Lung (tissue), 12 donors: ENCODE measurements around the gene EEF1E1. TPM values are rescaled to one million over a fixed set of nuclear protein-coding genes. Genes with fewer than 3 reads are reported as not detected.

Experiments
- ATAC-seq: fragments of 200-7000 bp; cut with Tn5 transposase; one replicate; pipeline ENCODE4 v1.9.1; 2020; ENCODE audit warnings: moderate number of reproducible peaks; ENCODE audit not compliant: insufficient read depth, low FRiP score
- DNase-seq, 3 donors: peaks; one replicate each; pipeline ENCODE4 v3.0.0-alpha.2; 2013 to 2017
- H3K27ac ChIP-seq, 2 donors: one replicate each; pipeline ENCODE4 v1.5.1; 2013; ENCODE audit warnings: mild to moderate bottlenecking in 2 of 2, moderate library complexity in 2 of 2, control low read depth in 1 of 2, inconsistent platforms in 1 of 2, low read depth in 1 of 2, low read length in 1 of 2
- H3K27me3 ChIP-seq, 3 donors: one replicate each; pipeline ENCODE4 v1.5.1; 2013; ENCODE audit warnings: low read length in 2 of 3; ENCODE audit not compliant: control insufficient read depth in 3 of 3, insufficient read depth in 3 of 3
- H3K36me3 ChIP-seq, 4 donors: one replicate each; pipeline ENCODE4 v1.5.1; 2013; ENCODE audit warnings: low read length in 4 of 4, mild to moderate bottlenecking in 1 of 4, moderate library complexity in 1 of 4; ENCODE audit not compliant: control insufficient read depth in 4 of 4, insufficient read depth in 4 of 4
- H3K4me1 ChIP-seq, 5 donors: one replicate each; pipeline ENCODE4 v1.5.1; 2013; ENCODE audit warnings: low read length in 5 of 5, mild to moderate bottlenecking in 2 of 5, moderate library complexity in 1 of 5; ENCODE audit not compliant: control insufficient read depth in 5 of 5, insufficient read depth in 5 of 5
- H3K4me3 ChIP-seq: one replicate; pipeline ENCODE4 v1.5.1; 2013; ENCODE audit warnings: mild to moderate bottlenecking, control low read depth, moderate library complexity
- H3K9ac ChIP-seq, 2 donors: one replicate each; pipeline ENCODE4 v1.5.1; 2013; ENCODE audit warnings: low read length in 2 of 2, control low read depth in 1 of 2; ENCODE audit not compliant: insufficient read depth in 1 of 2
- H3K9me3 ChIP-seq, 4 donors: one replicate each; pipeline ENCODE4 v1.5.1; 2013; ENCODE audit warnings: low read length in 3 of 4, mild to moderate bottlenecking in 1 of 4, moderate library complexity in 1 of 4; ENCODE audit not compliant: control insufficient read depth in 4 of 4, insufficient read depth in 3 of 4
- WGBS, 2 donors: extraction: QIAGEN DNeasy Blood & Tissue Kit; methylation state at CpG; one replicate each; pipeline ENCODE4 v1.1.7; 2013; 5-methylcytosine and 5-hydroxymethylcytosine counted together
- polyA plus RNA-seq, 2 donors: library from polyadenylated mRNA; stranded (reverse); fragments of 200-250 nt; gene quantifications; one replicate each; pipeline ENCODE4 v1.2.1, GENCODE V29; 2013
- total RNA-seq, 2 donors: library from RNA; depleted of rRNA in 1 of 2; stranded (reverse); fragments of >200 nt in 1 of 2; gene quantifications; one replicate each; pipeline ENCODE4 v1.2.1, GENCODE V29; 2014 to 2021
- TF ChIP-seq, protein P1 (sequence below): IDR thresholded peaks from 2 replicates; pipeline ENCODE4 v1.5.1; 2012; ENCODE audit warnings: mild to moderate bottlenecking; ENCODE audit errors: control extremely low read depth, extremely low read depth
- donor health status: control.
- donor health status: control.
- donor health status: Bipolar disorder and iron deficiency.
- donor health status: healthy.
- donor health status: DM: yes; HTN: yes; CAD: no.

EEF1E1 gene
- total and polyA plus RNA-seq, 4 donors, result 15.2 to 39.2 (median 28.0) TPM

DNA sequence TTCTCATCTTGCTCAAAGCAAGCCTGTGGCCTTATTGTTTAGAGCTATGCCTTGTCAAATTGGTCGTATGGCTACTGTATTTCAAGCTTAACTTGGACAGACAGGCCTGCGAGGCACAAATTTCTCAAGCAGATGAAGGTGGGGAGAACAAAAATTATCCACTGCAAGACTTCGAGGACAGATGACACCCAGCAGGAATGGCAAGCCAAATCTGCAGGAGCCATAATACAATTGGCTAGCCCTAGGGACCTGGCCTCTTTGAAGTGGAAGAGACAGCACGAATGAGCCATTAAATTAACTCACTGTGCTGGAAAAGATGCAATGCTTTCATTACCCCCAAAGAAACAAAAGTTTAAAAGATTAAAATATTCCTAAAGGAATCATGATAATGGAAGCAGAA lies 33.2 kb downstream of the EEF1E1 start:
- ATAC-seq (no peak), DNase-seq (no peak)
- Histone ChIP-seq H3K9me3 (no peaks in the 10 kb centered on the region), H3K4me1 (peaks cover 0 to 5% (median 0%) of the 10 kb centered on the region in 5 donors), H3K9ac (no peak overlapping the region), H3K36me3 (peaks cover 0 to under 1% (median 0%) of the 10 kb centered on the region in 4 donors), H3K4me3 (no peak overlapping the region), H3K27ac (no peak overlapping the region), H3K27me3 (peaks cover 0 to 3% (median 0%) of the 10 kb centered on the region in 3 donors)
- TF ChIP-seq, protein P1, sequence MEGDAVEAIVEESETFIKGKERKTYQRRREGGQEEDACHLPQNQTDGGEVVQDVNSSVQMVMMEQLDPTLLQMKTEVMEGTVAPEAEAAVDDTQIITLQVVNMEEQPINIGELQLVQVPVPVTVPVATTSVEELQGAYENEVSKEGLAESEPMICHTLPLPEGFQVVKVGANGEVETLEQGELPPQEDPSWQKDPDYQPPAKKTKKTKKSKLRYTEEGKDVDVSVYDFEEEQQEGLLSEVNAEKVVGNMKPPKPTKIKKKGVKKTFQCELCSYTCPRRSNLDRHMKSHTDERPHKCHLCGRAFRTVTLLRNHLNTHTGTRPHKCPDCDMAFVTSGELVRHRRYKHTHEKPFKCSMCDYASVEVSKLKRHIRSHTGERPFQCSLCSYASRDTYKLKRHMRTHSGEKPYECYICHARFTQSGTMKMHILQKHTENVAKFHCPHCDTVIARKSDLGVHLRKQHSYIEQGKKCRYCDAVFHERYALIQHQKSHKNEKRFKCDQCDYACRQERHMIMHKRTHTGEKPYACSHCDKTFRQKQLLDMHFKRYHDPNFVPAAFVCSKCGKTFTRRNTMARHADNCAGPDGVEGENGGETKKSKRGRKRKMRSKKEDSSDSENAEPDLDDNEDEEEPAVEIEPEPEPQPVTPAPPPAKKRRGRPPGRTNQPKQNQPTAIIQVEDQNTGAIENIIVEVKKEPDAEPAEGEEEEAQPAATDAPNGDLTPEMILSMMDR, result no peak
- WGBS, 2 donors, result 79 to 81% methylated on average over 4 of the region's 4 CpGs

DNA sequence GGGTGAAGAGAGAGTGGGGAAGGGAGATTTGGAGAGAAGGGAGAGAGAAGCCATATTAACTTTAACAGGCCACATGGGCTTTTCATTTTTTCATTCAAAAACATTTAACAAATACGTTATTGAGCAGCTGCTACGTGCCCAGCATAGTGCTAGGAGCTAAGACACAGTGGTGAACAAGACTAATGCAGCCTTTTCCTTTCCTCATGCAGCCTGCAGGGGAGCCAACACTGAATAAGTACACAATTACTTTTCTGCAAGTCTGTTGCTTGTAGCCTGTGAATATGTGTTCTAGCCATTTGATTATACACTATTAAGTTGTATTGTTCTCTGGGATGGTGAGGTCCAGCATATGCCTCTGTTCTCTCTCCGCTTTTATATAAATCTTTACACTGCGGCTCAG lies 36.2 kb downstream of the EEF1E1 start:
- TF ChIP-seq, protein P1, result no peak
- Histone ChIP-seq H3K27ac (no peak overlapping the region), H3K9ac (no peak overlapping the region), H3K36me3 (peaks cover 0 to 4% (median 2%) of the 10 kb centered on the region in 4 donors), H3K4me1 (peaks cover 0 to 9% (median 0%) of the 10 kb centered on the region in 5 donors), H3K27me3 (peaks cover 0 to 3% (median 0%) of the 10 kb centered on the region in 3 donors), H3K9me3 (no peaks in the 10 kb centered on the region), H3K4me3 (no peak overlapping the region)
- DNase-seq (no peak), ATAC-seq (no peak)
- WGBS, 2 donors, result 92 to 95% methylated on average over 4 of the region's 4 CpGs

DNA sequence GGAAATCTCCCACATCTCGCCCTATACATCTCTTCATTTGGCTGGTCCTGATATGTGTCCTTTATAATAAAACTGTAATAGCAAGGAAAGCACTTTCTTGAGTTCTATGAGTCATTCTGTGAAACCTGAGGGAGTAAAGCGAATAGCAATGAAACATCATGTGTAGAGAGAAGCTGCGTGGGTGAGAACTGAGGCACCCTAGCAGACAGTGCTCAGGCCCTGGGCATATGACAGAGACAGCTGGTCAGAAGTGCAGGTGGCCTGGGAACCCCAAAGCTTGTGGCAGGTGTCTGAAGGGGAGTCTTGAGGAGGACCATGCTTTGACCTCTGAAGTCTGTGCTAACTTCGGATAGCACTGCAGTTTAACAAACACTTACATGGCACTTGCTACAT lies 36.8 kb downstream of the EEF1E1 start:
- Histone ChIP-seq H3K27me3 (peaks cover 0 to under 1% (median 0%) of the 10 kb centered on the region in 3 donors), H3K9ac (no peak overlapping the region), H3K9me3 (no peaks in the 10 kb centered on the region), H3K27ac (no peak overlapping the region), H3K4me3 (no peak overlapping the region), H3K36me3 (peaks cover 0 to 4% (median 2%) of the 10 kb centered on the region in 4 donors), H3K4me1 (peaks cover 0 to 9% (median 0%) of the 10 kb centered on the region in 5 donors)
- TF ChIP-seq, protein P1, result no peak
- WGBS, 2 donors, result 87 to 95% methylated on average over 4 of the region's 4 CpGs
- no peak for DNase-seq
- ATAC-seq, result no peak
